ENCODE measurements around the gene EPS15.
A peak's percentile ranks its signal among the peaks of the same experiment; 100 is the strongest.
"Not testable (repeated sequence)": the region's sequence is repeated elsewhere in the genome, so short reads cannot be mapped to it uniquely, and the experiment has no call there.

The EPS15 gene

DNA sequence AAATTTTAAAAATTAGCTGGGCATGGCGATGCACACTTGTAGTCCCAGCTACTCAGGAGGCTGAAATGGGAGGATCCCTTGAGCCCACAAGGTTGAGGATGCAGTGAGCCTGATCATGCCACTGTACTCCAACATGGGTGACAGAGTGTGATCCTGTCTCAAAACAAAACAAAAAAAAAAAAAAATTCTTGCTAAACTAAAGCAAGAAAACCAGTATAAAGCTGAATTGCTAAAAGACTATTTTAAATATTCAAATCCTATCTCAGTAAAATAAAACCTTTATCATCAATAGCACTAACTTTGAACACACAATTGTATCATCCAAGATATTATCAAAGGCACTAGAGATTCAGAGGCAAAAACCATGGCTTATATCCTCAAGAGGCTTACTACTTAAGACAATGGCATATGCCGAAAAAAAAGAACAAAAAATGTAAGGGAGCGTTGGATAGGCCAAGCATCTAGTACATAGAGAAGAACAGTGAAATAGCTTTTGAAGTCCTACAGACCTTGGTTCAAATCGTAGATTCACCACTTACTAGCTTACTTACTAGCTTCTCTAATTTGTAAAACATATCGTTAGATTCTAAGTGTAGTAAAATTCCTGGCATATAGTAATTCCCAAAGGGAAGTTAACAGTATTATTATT lies 3.6 kb downstream of the EPS15 start:
- H3K27ac Mint-ChIP-seq, result no peak overlapping the region
- no peaks in the 10 kb centered on the region for H3K27me3 Mint-ChIP-seq (ENCODE audit: low read depth)
- H3K4me1 Mint-ChIP-seq (ENCODE audit: low read depth), result peaks cover 55% of the 10 kb centered on the region
- no peak overlapping the region for H3K4me3 Mint-ChIP-seq
- DNase-seq (ENCODE audit: low spot score), result no peak
- no peaks in the 10 kb centered on the region for H3K9me3 Mint-ChIP-seq
- H3K36me3 Mint-ChIP-seq (ENCODE audit: low read depth), result peaks cover 4% of the 10 kb centered on the region

DNA sequence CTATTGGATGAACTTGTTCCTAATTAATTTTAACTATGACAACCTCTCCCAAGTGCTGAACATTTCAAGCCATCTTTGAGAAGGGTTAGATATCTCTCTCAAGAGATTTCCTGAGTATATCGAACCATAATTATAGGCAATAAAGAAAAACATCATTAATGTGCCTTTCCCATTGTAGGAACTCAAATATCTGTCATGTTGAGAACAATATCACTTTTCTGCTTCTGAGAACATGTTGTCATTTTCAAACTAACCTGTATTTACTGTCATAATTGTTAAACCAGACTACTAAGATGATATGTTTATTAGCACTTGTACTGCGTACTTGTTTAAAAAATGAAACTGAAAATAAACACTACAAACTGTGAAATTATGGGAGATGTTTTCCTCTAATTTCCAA lies 4.3 kb downstream of the EPS15 start:
- Mint-ChIP-seq H3K36me3 (ENCODE audit: low read depth) (peaks cover 4% of the 10 kb centered on the region), H3K4me1 (ENCODE audit: low read depth) (peaks cover 48% of the 10 kb centered on the region), H3K27ac (no peak overlapping the region), H3K4me3 (no peak overlapping the region), H3K9me3 (no peaks in the 10 kb centered on the region), H3K27me3 (ENCODE audit: low read depth) (no peaks in the 10 kb centered on the region)
- no peak for DNase-seq (ENCODE audit: low spot score)

DNA sequence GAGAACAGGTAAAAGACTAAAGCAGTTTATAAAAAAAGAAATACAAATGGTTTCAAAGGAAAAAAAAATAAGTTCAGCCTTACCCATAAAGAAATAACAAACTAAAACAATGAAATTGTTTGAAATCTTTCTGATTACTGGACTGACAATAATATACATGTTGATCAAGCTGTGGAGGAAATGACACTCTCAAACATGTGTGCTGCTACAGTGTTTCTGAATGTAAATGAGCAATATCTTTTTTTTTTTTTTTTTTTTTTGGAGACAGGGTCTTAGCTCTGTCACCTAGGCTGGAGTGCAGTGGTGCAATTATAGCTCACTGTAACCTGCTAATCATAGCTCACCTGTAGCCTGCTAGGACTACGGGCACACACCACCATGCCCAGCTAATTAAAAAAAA lies 6.5 kb downstream of the EPS15 start:
- Mint-ChIP-seq H3K4me3 (no peak overlapping the region), H3K9me3 (no peaks in the 10 kb centered on the region), H3K36me3 (ENCODE audit: low read depth) (peaks cover 7% of the 10 kb centered on the region), H3K4me1 (ENCODE audit: low read depth) (peaks cover 41% of the 10 kb centered on the region), H3K27ac (no peak overlapping the region), H3K27me3 (ENCODE audit: low read depth) (no peaks in the 10 kb centered on the region)
- no peak for DNase-seq (ENCODE audit: low spot score)

GRCh38 chr1:51512120-51512519 lies 6.9 kb downstream of the EPS15 start:
- Mint-ChIP-seq H3K27me3 (ENCODE audit: low read depth) (no peaks in the 10 kb centered on the region), H3K36me3 (ENCODE audit: low read depth) (peaks cover 6% of the 10 kb centered on the region), H3K9me3 (no peaks in the 10 kb centered on the region), H3K4me1 (ENCODE audit: low read depth) (peaks cover 36% of the 10 kb centered on the region), H3K27ac (no peak overlapping the region), H3K4me3 (no peak overlapping the region)
- DNase-seq (ENCODE audit: low spot score), result no peak

DNA sequence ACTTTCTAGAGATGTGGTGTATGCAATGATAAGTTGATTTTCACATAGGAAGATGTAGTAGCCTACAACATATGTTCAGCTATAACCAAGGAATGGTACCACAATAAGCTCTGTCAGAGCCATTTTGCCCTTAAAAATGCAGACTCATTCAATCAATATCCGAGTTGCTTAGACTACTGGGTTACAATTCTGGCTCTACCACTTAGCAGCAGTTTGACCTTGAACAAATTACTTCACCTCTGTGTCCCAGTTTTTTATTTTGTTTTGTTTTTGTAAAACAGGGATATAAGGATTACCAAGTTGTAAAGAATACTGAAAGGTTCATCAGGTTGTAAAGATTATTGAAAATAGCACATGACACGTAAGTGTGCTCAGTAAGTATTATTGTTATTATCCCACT lies 9.3 kb downstream of the EPS15 start:
- peaks cover 14% of the 10 kb centered on the region for H3K36me3 Mint-ChIP-seq (ENCODE audit: low read depth)

GRCh38 chr1:51506537-51506936 lies 12.5 kb downstream of the EPS15 start:
- Mint-ChIP-seq H3K9me3 (no peaks in the 10 kb centered on the region), H3K4me3 (no peak overlapping the region), H3K27ac (no peak overlapping the region), H3K4me1 (ENCODE audit: low read depth) (peaks cover 9% of the 10 kb centered on the region), H3K27me3 (ENCODE audit: low read depth) (no peaks in the 10 kb centered on the region), H3K36me3 (ENCODE audit: low read depth) (peaks cover 33% of the 10 kb centered on the region)
- no peak for DNase-seq (ENCODE audit: low spot score)

More for the DNA sequence above, 9.3 kb downstream of the EPS15 start:
- peaks cover 26% of the 10 kb centered on the region for H3K4me1 Mint-ChIP-seq (ENCODE audit: low read depth)
- H3K27me3 Mint-ChIP-seq (ENCODE audit: low read depth), result no peaks in the 10 kb centered on the region
- DNase-seq (ENCODE audit: low spot score), result no peak
- H3K27ac Mint-ChIP-seq, result no peak overlapping the region
- no peaks in the 10 kb centered on the region for H3K9me3 Mint-ChIP-seq
- no peak overlapping the region for H3K4me3 Mint-ChIP-seq

DNA sequence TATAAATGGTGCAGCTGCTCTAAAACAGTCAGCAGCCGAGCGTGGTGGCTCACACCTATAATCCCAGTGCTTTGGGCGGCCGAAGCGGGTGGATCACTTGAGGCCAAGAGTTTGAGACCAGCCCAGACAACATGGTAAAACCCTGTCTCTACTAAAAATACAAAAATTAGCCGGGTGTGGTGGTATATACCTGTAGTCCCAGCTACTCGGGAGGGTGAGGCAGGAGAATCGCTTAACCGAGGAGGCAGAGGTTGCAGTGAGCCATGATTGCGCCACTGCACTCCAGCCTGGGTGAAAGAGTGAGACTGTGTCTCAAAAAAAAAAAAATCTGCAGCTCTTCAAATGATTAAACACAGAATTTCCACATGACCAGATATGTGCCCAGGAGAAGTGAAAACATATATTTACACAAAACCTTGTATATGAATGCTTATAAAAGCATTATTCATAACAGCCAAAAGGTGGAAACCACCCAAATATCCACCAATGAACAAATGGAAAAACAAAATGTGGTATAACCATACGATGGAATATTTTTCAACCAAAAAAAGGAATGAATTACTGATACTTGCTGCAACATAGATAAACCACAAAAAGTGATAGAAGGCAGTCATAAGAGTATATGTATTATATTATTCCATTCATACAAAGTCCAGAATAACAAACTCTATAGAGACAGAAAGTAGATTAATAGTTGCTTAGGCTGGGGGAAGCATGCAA lies 14.1 kb downstream of the EPS15 start:
- Mint-ChIP-seq H3K4me3 (no peak overlapping the region), H3K27ac (no peak overlapping the region)

DNA sequence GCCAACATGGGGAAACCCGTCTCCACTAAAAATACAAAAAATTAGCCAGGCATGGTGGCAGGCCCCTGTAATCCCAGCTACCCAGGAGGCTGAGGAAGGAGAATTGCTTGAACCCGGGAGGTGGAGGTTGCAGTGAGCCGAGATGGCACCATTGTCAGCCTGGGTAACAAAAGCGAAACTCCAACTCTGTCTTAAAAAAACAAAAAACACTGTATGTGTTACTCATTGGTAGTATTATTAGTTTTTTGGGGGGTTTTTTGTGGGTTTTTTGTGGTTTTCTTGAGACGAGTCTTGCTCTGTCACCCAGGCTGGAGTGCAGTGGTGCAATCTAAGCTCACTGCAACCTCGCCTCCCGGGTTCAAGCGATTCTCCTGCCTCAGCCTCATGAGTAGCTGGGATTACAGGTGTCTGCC lies 17.8 kb downstream of the EPS15 start:
- not testable (repeated sequence) for DNase-seq (ENCODE audit: low spot score); H3K9me3 Mint-ChIP-seq; H3K27ac Mint-ChIP-seq

More for the DNA sequence above, 14.1 kb downstream of the EPS15 start:
- H3K4me1 Mint-ChIP-seq (ENCODE audit: low read depth), result peaks cover 9% of the 10 kb centered on the region
- H3K9me3 Mint-ChIP-seq, result peaks cover under 1% of the 10 kb centered on the region
- no peaks in the 10 kb centered on the region for H3K27me3 Mint-ChIP-seq (ENCODE audit: low read depth)
- DNase-seq (ENCODE audit: low spot score), result no peak
- H3K36me3 Mint-ChIP-seq (ENCODE audit: low read depth), result peaks cover 43% of the 10 kb centered on the region

GRCh38 chr1:51499694-51500093 lies 19.4 kb downstream of the EPS15 start:
- H3K9me3 Mint-ChIP-seq, result peaks cover 4% of the 10 kb centered on the region
- peaks cover 46% of the 10 kb centered on the region for H3K36me3 Mint-ChIP-seq (ENCODE audit: low read depth)
- DNase-seq (ENCODE audit: low spot score), result no peak
- no peaks in the 10 kb centered on the region for H3K27me3 Mint-ChIP-seq (ENCODE audit: low read depth)
- H3K4me1 Mint-ChIP-seq (ENCODE audit: low read depth), result peaks cover 1% of the 10 kb centered on the region
- no peak overlapping the region for H3K4me3 Mint-ChIP-seq
- no peak overlapping the region for H3K27ac Mint-ChIP-seq

More for the DNA sequence above, 17.8 kb downstream of the EPS15 start:
- not testable (repeated sequence) for H3K27me3 Mint-ChIP-seq (ENCODE audit: low read depth); H3K4me3 Mint-ChIP-seq; H3K4me1 Mint-ChIP-seq (ENCODE audit: low read depth)
- peaks cover 51% of the 10 kb centered on the region for H3K36me3 Mint-ChIP-seq (ENCODE audit: low read depth)

DNA sequence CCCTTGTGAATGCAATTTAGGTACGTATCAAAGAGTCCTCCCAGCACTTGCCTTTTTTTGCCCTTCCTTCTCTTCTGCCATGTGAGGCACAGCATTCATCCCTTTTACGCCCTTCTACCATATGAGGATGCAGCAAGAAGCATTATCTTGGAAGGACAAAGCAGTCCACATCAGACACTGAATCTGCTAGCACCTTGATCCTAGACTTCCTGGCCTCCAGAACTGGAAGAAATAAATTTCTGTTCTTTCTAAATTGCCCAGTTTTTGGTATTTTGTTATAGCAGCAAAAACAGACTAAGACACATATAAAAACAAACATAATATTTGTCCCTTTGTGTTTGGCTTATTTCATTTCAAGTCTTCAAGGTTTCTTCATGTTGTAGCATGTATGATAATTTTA lies 20.1 kb downstream of the EPS15 start:
- Mint-ChIP-seq H3K9me3 (peaks cover 4% of the 10 kb centered on the region), H3K27ac (no peak overlapping the region), H3K27me3 (ENCODE audit: low read depth) (no peaks in the 10 kb centered on the region), H3K36me3 (ENCODE audit: low read depth) (peaks cover 44% of the 10 kb centered on the region), H3K4me1 (ENCODE audit: low read depth) (peaks cover 5% of the 10 kb centered on the region), H3K4me3 (no peak overlapping the region)
- DNase-seq (ENCODE audit: low spot score), result no peak

- Mint-ChIP-seq H3K36me3 (ENCODE audit: low read depth) (peaks cover 35% of the 10 kb centered on the region), H3K9me3 (peaks cover 4% of the 10 kb centered on the region), H3K27me3 (ENCODE audit: low read depth) (no peaks in the 10 kb centered on the region), H3K27ac (no peak overlapping the region), H3K4me3 (no peak overlapping the region), H3K4me1 (ENCODE audit: low read depth) (peaks cover 8% of the 10 kb centered on the region)
- DNase-seq (ENCODE audit: low spot score), result no peak
Observed at GRCh38 chr1:51497340-51497739, 21.7 kb downstream of the EPS15 start.

- H3K9me3 Mint-ChIP-seq, result no peaks in the 10 kb centered on the region
- H3K27ac Mint-ChIP-seq, result peak overlapping the region; percentile 1
- no peaks in the 10 kb centered on the region for H3K27me3 Mint-ChIP-seq (ENCODE audit: low read depth)
- no peak overlapping the region for H3K4me3 Mint-ChIP-seq
- no peak for DNase-seq (ENCODE audit: low spot score)
- peaks cover 15% of the 10 kb centered on the region for H3K36me3 Mint-ChIP-seq (ENCODE audit: low read depth)
- peaks cover 21% of the 10 kb centered on the region for H3K4me1 Mint-ChIP-seq (ENCODE audit: low read depth)
Observed at GRCh38 chr1:51494138-51494830, 24.8 kb downstream of the EPS15 start.

DNA sequence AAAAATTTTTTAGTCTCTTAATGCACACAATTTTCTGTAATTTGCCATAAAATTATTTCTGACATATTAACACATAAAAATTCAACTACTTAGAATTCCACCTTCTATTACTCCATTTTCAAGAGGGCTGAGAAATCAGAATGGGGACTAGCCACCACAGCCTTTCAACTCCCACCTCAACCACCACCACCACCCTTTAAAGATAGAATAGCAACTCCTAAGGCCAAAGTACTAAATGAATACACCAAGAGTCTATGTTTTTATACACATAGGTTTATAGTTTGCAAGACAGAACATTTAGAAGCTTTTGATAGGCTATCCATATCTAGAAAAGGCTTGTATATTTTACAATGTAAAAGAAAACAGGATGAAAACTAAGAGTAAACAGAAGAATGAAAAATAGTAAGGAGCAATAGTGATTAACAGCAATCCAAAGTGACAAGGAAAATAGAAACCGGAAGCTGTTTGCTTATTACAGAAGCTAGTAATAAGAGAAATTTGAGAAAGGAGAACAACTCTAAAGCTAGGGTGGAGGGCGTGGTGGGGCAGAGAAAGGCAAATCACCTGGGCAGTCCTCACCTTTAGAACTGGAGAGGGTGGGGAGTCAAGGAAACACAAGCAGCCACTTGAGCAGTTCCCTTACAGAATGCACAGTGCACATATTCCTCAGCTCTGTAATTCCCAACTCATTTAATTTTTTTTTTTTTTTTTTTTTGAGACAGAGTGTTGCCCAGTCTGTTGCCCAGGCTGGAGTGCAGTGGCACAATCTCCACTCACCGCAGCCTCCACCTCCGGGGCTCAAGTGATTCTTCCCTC lies 27.7 kb downstream of the EPS15 start:
- Mint-ChIP-seq H3K4me1 (ENCODE audit: low read depth) (peaks cover 19% of the 10 kb centered on the region), H3K36me3 (ENCODE audit: low read depth) (peaks cover 4% of the 10 kb centered on the region), H3K4me3 (no peak overlapping the region), H3K9me3 (no peaks in the 10 kb centered on the region), H3K27me3 (ENCODE audit: low read depth) (no peaks in the 10 kb centered on the region), H3K27ac (no peak overlapping the region)
- DNase-seq (ENCODE audit: low spot score), result no peak

Data from T-helper 2 cell treated with Interferon-gamma antibody and Interleukin-4, amounts not matched to agents 5 μg/mL and 100 μg/mL, for 36 hours (primary cell).